Central memory CD8-positive, alpha-beta T cell (primary cell): ENCODE data around the gene FAM83G.
"Not testable (repeated sequence)": the region's sequence is repeated elsewhere in the genome, so short reads cannot be mapped to it uniquely, and the experiment has no call there.

Source experiments
- ATAC-seq: fragments of 150-1000 bp; cut with Tn5 transposase; replicated peaks from 2 replicates; pipeline ENCODE4 v1.10.0; 2022; ENCODE audit warnings: mild to moderate bottlenecking, moderate FRiP score, moderate number of reproducible peaks; ENCODE audit not compliant: poor library complexity, severe bottlenecking; ENCODE audit errors: extremely low read depth
- DNase-seq, 2 donors: peaks; one replicate each; pipeline ENCODE4 v3.0.0; 2021; ENCODE audit warnings: low spot score in 2 of 2
- H3K27ac Mint-ChIP-seq: one replicate; pipeline ENCODE4 v1.8.0; 2022; ENCODE audit warnings: low read depth, mild to moderate bottlenecking, moderate library complexity, mixed read lengths
- H3K27me3 Mint-ChIP-seq: one replicate; pipeline ENCODE4 v1.8.0; 2022; ENCODE audit warnings: mixed read lengths
- H3K36me3 Mint-ChIP-seq: one replicate; pipeline ENCODE4 v1.8.0; 2022; ENCODE audit warnings: mild to moderate bottlenecking, moderate library complexity, mixed read lengths; ENCODE audit not compliant: insufficient read depth
- H3K4me1 Mint-ChIP-seq: one replicate; pipeline ENCODE4 v1.8.0; 2022; ENCODE audit warnings: mixed read lengths
- H3K4me3 Mint-ChIP-seq: one replicate; pipeline ENCODE4 v1.8.0; 2022; ENCODE audit warnings: mild to moderate bottlenecking, moderate library complexity, mixed read lengths
- H3K9me3 Mint-ChIP-seq: one replicate; pipeline ENCODE4 v1.8.0; 2022; ENCODE audit warnings: mixed read lengths

The FAM83G gene

GRCh38 chr17:18964018-18964351, 40.6 kb downstream of the FAM83G start:
- Mint-ChIP-seq H3K27ac (no peak overlapping the region), H3K27me3 (no peaks in the 10 kb centered on the region), H3K36me3 (peaks cover 4% of the 10 kb centered on the region), H3K4me3 (no peak overlapping the region), H3K9me3 (no peaks in the 10 kb centered on the region), H3K4me1 (peaks cover 5% of the 10 kb centered on the region)
- ATAC-seq (no peak), DNase-seq (no peak)

DNA sequence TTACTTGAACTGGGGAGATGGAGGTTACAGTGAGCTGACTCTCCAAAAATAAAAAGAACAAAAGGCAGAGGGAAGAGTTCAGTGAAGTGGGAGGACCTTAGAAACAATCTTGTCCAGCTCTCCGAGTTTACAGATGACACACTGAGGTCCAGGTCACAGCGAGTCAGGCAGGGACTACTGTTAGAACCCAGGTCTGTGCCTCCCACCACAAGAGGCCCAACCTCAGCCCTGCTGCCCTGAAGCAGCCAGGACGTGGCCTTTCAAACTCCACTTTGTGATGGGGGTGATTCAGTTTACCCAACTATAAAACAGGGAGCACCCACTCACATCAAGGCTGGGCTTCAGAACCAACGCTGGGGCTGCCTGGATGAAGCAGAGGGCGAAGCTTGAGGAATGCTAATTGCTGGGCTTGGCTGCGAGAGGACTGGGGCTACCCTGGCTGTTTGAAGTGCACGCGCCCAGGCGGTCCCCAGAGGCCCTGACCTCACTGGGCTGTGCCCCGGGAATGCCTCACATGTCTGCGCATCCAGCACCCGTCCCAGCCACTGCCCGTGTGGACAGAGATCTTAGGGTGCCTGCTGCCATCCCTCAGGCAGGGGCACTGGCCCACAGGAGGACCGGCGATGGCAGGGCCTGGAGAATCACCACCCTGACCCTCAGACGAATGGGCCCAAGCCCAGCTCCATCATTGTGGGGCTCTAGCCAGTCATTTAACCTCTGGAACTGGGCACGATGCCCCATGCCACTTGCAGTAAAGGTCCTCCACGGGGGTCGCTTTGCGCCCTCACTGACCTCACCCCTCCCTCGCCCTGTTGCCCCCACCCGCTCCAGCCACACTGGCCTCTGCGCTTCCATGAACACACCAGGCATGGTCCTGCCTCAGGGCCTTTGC, 41.2 kb downstream of the FAM83G start:
- DNase-seq (no peak), ATAC-seq (no peak)
- H3K27ac Mint-ChIP-seq = no peak overlapping the region
- no peak overlapping the region for H3K4me3 Mint-ChIP-seq
- peaks cover 5% of the 10 kb centered on the region for H3K4me1 Mint-ChIP-seq
- no peaks in the 10 kb centered on the region for H3K27me3 Mint-ChIP-seq
- H3K36me3 Mint-ChIP-seq = peaks cover 4% of the 10 kb centered on the region
- H3K9me3 Mint-ChIP-seq = no peaks in the 10 kb centered on the region

GRCh38 chr17:18962494-18962815, 42.1 kb downstream of the FAM83G start:
- no peak overlapping the region for H3K27ac Mint-ChIP-seq

DNA sequence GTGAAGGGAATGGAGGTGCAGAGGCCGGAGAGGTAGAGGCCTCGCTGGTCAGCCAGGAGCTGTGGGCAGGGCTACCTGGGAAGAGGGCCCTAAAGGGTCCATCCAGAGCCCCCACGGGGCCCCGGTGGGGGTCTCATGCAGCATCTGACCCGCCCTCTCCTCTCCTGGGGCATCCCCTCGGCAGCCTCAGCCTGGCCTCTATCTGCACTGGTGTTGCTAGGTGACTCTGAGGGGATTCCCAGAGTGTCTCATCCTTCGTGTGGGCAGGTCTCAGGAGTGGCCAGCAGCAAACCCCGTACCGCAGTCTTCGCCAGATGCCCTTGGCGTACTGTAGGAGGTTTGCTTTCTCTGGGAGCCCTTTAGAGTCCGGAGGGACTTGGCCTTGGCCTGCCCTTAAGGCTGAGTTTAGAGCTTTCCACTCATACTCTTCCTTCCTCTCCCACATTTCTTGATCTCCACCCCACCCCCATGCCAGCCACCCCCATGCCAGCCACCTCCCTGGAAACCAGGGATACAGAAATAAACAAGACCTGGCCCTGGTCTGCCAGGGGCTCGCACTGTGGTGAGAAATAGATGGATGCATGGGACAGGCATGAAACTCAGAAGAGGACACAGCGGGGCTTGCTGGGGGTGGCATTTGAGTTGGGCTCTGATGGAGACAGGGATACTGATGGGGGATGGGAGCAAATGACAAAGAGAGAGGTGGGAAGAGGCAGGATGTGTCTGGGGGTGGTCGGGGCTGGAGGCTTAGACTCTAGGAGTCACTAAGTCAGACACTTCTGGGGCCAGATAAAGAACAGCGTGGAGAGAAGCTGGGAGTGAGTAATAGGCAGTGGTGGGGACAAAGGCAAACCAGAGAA, 42.7 kb downstream of the FAM83G start:
- Mint-ChIP-seq H3K27me3 (no peaks in the 10 kb centered on the region), H3K9me3 (no peaks in the 10 kb centered on the region), H3K4me3 (no peak overlapping the region), H3K36me3 (peaks cover 4% of the 10 kb centered on the region), H3K4me1 (peaks cover 5% of the 10 kb centered on the region), H3K27ac (no peak overlapping the region)
- DNase-seq (no peak), ATAC-seq (no peak)

More at GRCh38 chr17:18962494-18962815, 42.1 kb downstream of the FAM83G start:
- Mint-ChIP-seq H3K36me3 (peaks cover 4% of the 10 kb centered on the region), H3K4me3 (no peak overlapping the region), H3K27me3 (no peaks in the 10 kb centered on the region), H3K4me1 (peaks cover 5% of the 10 kb centered on the region), H3K9me3 (no peaks in the 10 kb centered on the region)
- DNase-seq (no peak), ATAC-seq (no peak)

- ATAC-seq = peak; percentile 82
- DNase-seq = peak; percentile 51 to 70
- Mint-ChIP-seq H3K4me1 (peaks cover 5% of the 10 kb centered on the region), H3K27ac (no peak overlapping the region), H3K27me3 (no peaks in the 10 kb centered on the region), H3K36me3 (peaks cover 4% of the 10 kb centered on the region), H3K4me3 (no peak overlapping the region), H3K9me3 (no peaks in the 10 kb centered on the region)
These were observed 43.6 kb downstream of the FAM83G start for GRCh38 chr17:18960803-18961511.

GRCh38 chr17:18960241-18960665, 44.3 kb downstream of the FAM83G start:
- Mint-ChIP-seq H3K4me1 (peaks cover 10% of the 10 kb centered on the region), H3K4me3 (no peak overlapping the region), H3K36me3 (peaks cover 4% of the 10 kb centered on the region), H3K27ac (no peak overlapping the region), H3K9me3 (no peaks in the 10 kb centered on the region), H3K27me3 (no peaks in the 10 kb centered on the region)
- DNase-seq (no peak), ATAC-seq (no peak)

GRCh38 chr17:18959845-18960240, 44.7 kb downstream of the FAM83G start:
- Mint-ChIP-seq H3K27me3 (no peaks in the 10 kb centered on the region), H3K27ac (no peak overlapping the region), H3K9me3 (no peaks in the 10 kb centered on the region), H3K4me1 (peaks cover 13% of the 10 kb centered on the region), H3K36me3 (peaks cover 4% of the 10 kb centered on the region), H3K4me3 (no peak overlapping the region)
- ATAC-seq (no peak), DNase-seq (no peak)

- Mint-ChIP-seq H3K27ac (no peak overlapping the region), H3K4me3 (no peak overlapping the region), H3K4me1 (peaks cover 18% of the 10 kb centered on the region), H3K27me3 (no peaks in the 10 kb centered on the region), H3K9me3 (no peaks in the 10 kb centered on the region), H3K36me3 (peaks cover 4% of the 10 kb centered on the region)
- DNase-seq = no peak
- ATAC-seq = no peak
These were observed 45.3 kb downstream of the FAM83G start for GRCh38 chr17:18959071-18959844.

DNA sequence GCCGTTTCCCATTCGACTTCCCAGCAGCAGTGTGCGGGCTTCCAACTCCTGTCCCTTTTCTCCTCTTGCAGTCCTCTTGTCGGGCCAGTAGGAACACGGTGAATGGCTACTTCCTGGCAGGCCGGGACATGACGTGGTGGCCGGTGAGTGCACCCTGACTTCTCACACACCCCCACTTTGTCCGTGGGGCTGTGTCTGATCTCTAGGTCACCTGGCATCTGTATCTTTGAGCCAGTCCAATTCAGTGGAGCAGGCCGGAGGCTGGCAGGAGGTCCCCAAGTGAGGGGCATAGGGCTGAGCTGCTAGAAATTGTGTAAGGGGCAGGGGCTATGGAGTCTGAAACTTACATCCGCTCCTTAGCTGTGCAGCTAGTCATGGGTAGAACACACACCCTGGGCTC, 46.0 kb downstream of the FAM83G start:
- Mint-ChIP-seq H3K4me3 (no peak overlapping the region), H3K36me3 (peaks cover 4% of the 10 kb centered on the region), H3K27me3 (no peaks in the 10 kb centered on the region), H3K27ac (no peak overlapping the region), H3K9me3 (no peaks in the 10 kb centered on the region), H3K4me1 (peaks cover 21% of the 10 kb centered on the region)
- no peak for DNase-seq
- ATAC-seq = no peak

- Mint-ChIP-seq H3K27ac (no peak overlapping the region), H3K4me3 (no peak overlapping the region), H3K27me3 (no peaks in the 10 kb centered on the region), H3K9me3 (no peaks in the 10 kb centered on the region), H3K4me1 (peaks cover 21% of the 10 kb centered on the region), H3K36me3 (peaks cover 4% of the 10 kb centered on the region)
- ATAC-seq = no peak
- no peak for DNase-seq
These were observed 46.7 kb downstream of the FAM83G start for GRCh38 chr17:18957831-18958230.

DNA sequence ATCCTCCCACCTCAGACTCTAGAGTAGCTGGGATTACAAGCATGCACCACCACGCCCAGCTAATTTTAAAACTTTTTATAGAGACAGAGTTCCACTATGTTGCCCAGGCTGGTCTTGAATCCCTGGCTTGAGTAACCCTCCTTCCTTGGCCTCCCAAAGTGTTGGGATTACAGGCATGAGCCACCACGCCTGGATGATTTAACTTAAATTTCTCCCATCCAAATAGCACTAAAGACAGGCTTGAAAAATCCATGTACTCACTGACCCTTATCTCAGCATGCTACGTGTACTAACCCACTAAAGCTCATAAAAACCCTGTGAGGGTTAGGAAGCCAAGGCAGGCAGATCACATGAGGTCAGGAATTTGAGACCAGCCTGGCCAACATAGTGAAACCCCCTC, 48.0 kb downstream of the FAM83G start:
- H3K9me3 Mint-ChIP-seq = no peaks in the 10 kb centered on the region
- no peak overlapping the region for H3K27ac Mint-ChIP-seq
- DNase-seq (no peak), ATAC-seq (no peak)
- H3K27me3 Mint-ChIP-seq = no peaks in the 10 kb centered on the region
- H3K36me3 Mint-ChIP-seq = peaks cover 4% of the 10 kb centered on the region
- peaks cover 21% of the 10 kb centered on the region for H3K4me1 Mint-ChIP-seq
- H3K4me3 Mint-ChIP-seq = no peak overlapping the region

DNA sequence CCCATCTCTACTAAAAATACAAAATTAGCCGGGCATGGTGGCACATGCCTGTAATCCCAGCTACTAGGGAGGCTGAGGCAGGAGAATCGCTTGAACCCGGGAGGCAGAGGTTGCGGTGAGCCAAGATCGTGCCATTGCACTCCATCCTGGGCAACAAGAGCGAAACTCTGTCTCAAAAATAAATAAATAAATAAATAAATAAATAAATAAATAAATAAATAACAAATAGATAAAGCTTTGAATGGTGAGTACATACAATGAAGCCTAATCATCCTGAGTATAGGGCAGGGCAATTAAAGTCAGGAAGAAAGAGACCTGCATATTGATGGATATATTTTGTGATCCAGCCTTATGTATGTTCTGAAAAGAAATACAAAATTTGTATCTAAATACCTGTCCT, 48.5 kb downstream of the FAM83G start:
- H3K4me1 Mint-ChIP-seq = peaks cover 21% of the 10 kb centered on the region
- not testable (repeated sequence) for DNase-seq, H3K9me3 Mint-ChIP-seq, H3K27me3 Mint-ChIP-seq, H3K4me3 Mint-ChIP-seq, H3K36me3 Mint-ChIP-seq, ATAC-seq, H3K27ac Mint-ChIP-seq
